GM23248 (cell line): ENCODE measurements around the gene ACTL8. TPM values are rescaled to one million over a fixed set of nuclear protein-coding genes. Genes with fewer than 3 reads are reported as not detected.

Source experiments
- DNase-seq: peaks from one replicate; pipeline ENCODE4 v3.0.0-alpha.2; 2015
- H2AFZ ChIP-seq: fragments of 200-600 bp; sonication (generic); 2 replicates; pipeline ENCODE4 v1.6.1; 2016; ENCODE audit warnings: antibody characterized with exemption
- H3F3A ChIP-seq: fragments of 200-600 bp; sonication (generic); 2 replicates; pipeline ENCODE4 v1.6.1; 2016; ENCODE audit warnings: mild to moderate bottlenecking, antibody characterized with exemption, mixed run types; ENCODE audit not compliant: insufficient read depth
- H3K27ac ChIP-seq: fragments of 200-600 bp; sonication (generic); 2 replicates; pipeline ENCODE4 v1.5.1; 2016; ENCODE audit warnings: mild to moderate bottlenecking
- H3K27me3 ChIP-seq: fragments of 200-600 bp; sonication (generic); replicated peaks from 2 replicates; pipeline ENCODE4 v1.6.1; 2016; ENCODE audit warnings: mild to moderate bottlenecking; ENCODE audit not compliant: insufficient read depth
- H3K36me3 ChIP-seq: fragments of 200-600 bp; sonication (generic); 2 replicates; pipeline ENCODE4 v1.6.1; 2016; ENCODE audit warnings: low read depth, mild to moderate bottlenecking
- H3K4me1 ChIP-seq: fragments of 200-600 bp; sonication (generic); 2 replicates; pipeline ENCODE4 v1.6.1; 2016; ENCODE audit warnings: mild to moderate bottlenecking; ENCODE audit not compliant: insufficient read depth
- H3K4me2 ChIP-seq: fragments of 200-600 bp; sonication (generic); one replicate; pipeline ENCODE4 v1.6.1; 2016; ENCODE audit warnings: mild to moderate bottlenecking; ENCODE audit not compliant: unreplicated experiment
- H3K4me3 ChIP-seq: fragments of 200-600 bp; sonication (generic); 2 replicates; pipeline ENCODE4 v1.5.1; 2016; ENCODE audit warnings: mild to moderate bottlenecking
- H3K79me2 ChIP-seq: fragments of 200-600 bp; sonication (generic); 2 replicates; pipeline ENCODE4 v1.6.1; 2016; ENCODE audit warnings: mild to moderate bottlenecking; ENCODE audit not compliant: insufficient read depth
- H3K9ac ChIP-seq: fragments of 200-600 bp; sonication (generic); 2 replicates; pipeline ENCODE4 v1.6.1; 2016; ENCODE audit warnings: mild to moderate bottlenecking
- H3K9me2 ChIP-seq: fragments of 200-600 bp; sonication (generic); 2 replicates; pipeline ENCODE4 v1.6.1; 2016; ENCODE audit warnings: mixed run types, mild to moderate bottlenecking, moderate library complexity; ENCODE audit not compliant: insufficient read depth
- H3K9me3 ChIP-seq: fragments of 200-600 bp; sonication (generic); one replicate; pipeline ENCODE4 v1.6.1; 2017; ENCODE audit warnings: low read depth
- H4K20me1 ChIP-seq: fragments of 200-600 bp; sonication (generic); 2 replicates; pipeline ENCODE4 v1.6.0; 2016; ENCODE audit not compliant: insufficient read depth
- EZH2 ChIP-seq: fragments of 200-600 bp; sonication (generic); IDR thresholded peaks from 2 replicates; pipeline ENCODE4 v1.6.1; 2018; ENCODE audit warnings: antibody characterized with exemption, mild to moderate bottlenecking; ENCODE audit not compliant: insufficient read depth, poor library complexity, severe bottlenecking
- EZH2phosphoT487 ChIP-seq: fragments of 200-600 bp; sonication (generic); IDR thresholded peaks from 2 replicates; pipeline ENCODE4 v1.6.1; 2018; ENCODE audit warnings: antibody characterized with exemption, moderate library complexity, mild to moderate bottlenecking, low read depth; ENCODE audit not compliant: insufficient read depth
- WGBS, 2 experiments: methylation state at CpG; one replicate each; pipeline ENCODE4 v1.1.6; 2015 to 2017; ENCODE audit warnings: low lambda C conversion rate in 2 of 2, low coverage in 1 of 2; ENCODE audit errors: missing lambda C conversion rate in 2 of 2; 5-methylcytosine and 5-hydroxymethylcytosine counted together
- in situ Hi-C: fragments of 300-500 bp; cut with MboI; formaldehyde crosslinking; loops from 2 replicates; pipeline ENCODE4 v1.15.0; 2020
- polyA plus RNA-seq: library from polyadenylated mRNA; unstranded; fragments of >200 nt; fragmentation: Nextera tagmentation; extraction: Ambion mirVana; gene quantifications from 2 replicates; pipeline ENCODE4 v1.2.1, GENCODE V29; 2016
- total RNA-seq: library from RNA; depleted of rRNA; stranded (reverse); fragments of >200 nt; shearing (Covaris generic); gene quantifications from 2 replicates; pipeline ENCODE4 v1.2.3, GENCODE V29; 2014

ACTL8 gene
- total and polyA plus RNA-seq, 2 experiments from 2014 or later = 0.11 TPM; not detected in 1

- H3K9me2 ChIP-seq = no peaks in the 10 kb centered on the region
- TF ChIP-seq EZH2 = no peak
- TF ChIP-seq EZH2phosphoT487 = no peak
- WGBS, 2 experiments = 78 to 84% methylated on average over 11 of the region's 11 CpGs
- H3F3A ChIP-seq = peaks cover 21% of the 10 kb centered on the region
- in situ Hi-C loops = no loop called here
- no peak for DNase-seq
- H3K27me3 ChIP-seq = no peaks in the 10 kb centered on the region
- no peaks in the 10 kb centered on the region for H3K9me3 ChIP-seq
- no peak overlapping the region for H3K27ac ChIP-seq
- no peaks in the 10 kb centered on the region for H4K20me1 ChIP-seq
- H2AFZ ChIP-seq = no peak overlapping the region
- H3K9ac ChIP-seq = no peak overlapping the region
- no peaks in the 10 kb centered on the region for H3K79me2 ChIP-seq
- H3K4me2 ChIP-seq = no peak overlapping the region
- H3K4me1 ChIP-seq = peaks cover 25% of the 10 kb centered on the region
- H3K36me3 ChIP-seq = no peaks in the 10 kb centered on the region
- no peak overlapping the region for H3K4me3 ChIP-seq
Measured at GRCh38 chr1:17762313-17762712, 7.2 kb downstream of the ACTL8 start.

DNA sequence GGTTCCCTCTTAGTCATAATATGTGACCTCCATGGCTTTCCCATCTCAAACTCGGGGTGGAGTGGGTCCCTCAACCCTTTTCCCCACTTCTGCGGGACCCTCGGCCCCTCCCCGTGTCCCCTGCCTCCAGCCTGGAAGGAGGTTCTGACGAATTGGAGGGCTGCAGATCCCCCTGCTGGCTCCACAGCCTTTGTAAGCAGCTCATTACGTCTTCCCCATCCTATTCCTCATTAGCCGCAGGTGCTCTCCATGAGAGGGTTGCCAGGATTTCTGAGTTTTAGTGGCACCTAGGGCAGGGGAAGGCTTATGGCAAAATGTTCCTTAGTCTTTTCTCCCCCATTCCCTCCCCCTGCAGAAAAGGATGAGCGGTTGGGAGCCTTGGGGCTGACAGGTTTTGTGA is 8.3 kb downstream of the ACTL8 start:
- Histone ChIP-seq H3K27ac (no peak overlapping the region), H3K9ac (no peak overlapping the region), H3F3A (peaks cover 30% of the 10 kb centered on the region), H3K9me3 (no peaks in the 10 kb centered on the region), H3K27me3 (no peaks in the 10 kb centered on the region), H3K4me2 (no peak overlapping the region), H3K79me2 (no peaks in the 10 kb centered on the region), H3K9me2 (no peaks in the 10 kb centered on the region), H3K4me1 (peaks cover 35% of the 10 kb centered on the region), H3K4me3 (no peak overlapping the region), H4K20me1 (no peaks in the 10 kb centered on the region), H2AFZ (no peak overlapping the region), H3K36me3 (no peaks in the 10 kb centered on the region)
- DNase-seq = no peak
- in situ Hi-C loops = no loop called here
- 58 to 65% methylated on average over 8 of the region's 8 CpGs for WGBS, 2 experiments
- TF ChIP-seq EZH2 (no peak), EZH2phosphoT487 (no peak)

GRCh38 chr1:17763995-17764394 is 8.9 kb downstream of the ACTL8 start:
- Histone ChIP-seq H3K27ac (no peak overlapping the region), H3K9ac (no peak overlapping the region), H4K20me1 (no peaks in the 10 kb centered on the region), H3K9me3 (no peaks in the 10 kb centered on the region), H3K4me1 (peaks cover 39% of the 10 kb centered on the region), H3K4me2 (no peak overlapping the region), H3K36me3 (no peaks in the 10 kb centered on the region), H3K79me2 (no peaks in the 10 kb centered on the region), H2AFZ (no peak overlapping the region), H3K4me3 (no peak overlapping the region), H3K27me3 (no peaks in the 10 kb centered on the region), H3K9me2 (no peaks in the 10 kb centered on the region), H3F3A (peaks cover 35% of the 10 kb centered on the region)
- TF ChIP-seq EZH2 = no peak
- TF ChIP-seq EZH2phosphoT487 = no peak
- WGBS, 2 experiments = 76 to 78% methylated on average over 5 of the region's 5 CpGs
- in situ Hi-C loops = no loop called here
- DNase-seq = peak; percentile 47

GRCh38 chr1:17764591-17764990 is 9.5 kb downstream of the ACTL8 start:
- H3K9me3 ChIP-seq = no peaks in the 10 kb centered on the region
- no peaks in the 10 kb centered on the region for H3K9me2 ChIP-seq
- no peaks in the 10 kb centered on the region for H3K27me3 ChIP-seq
- no peak overlapping the region for H2AFZ ChIP-seq
- H3K79me2 ChIP-seq = no peaks in the 10 kb centered on the region
- in situ Hi-C loops = no loop called here
- H3K4me2 ChIP-seq = no peak overlapping the region
- H3K4me1 ChIP-seq = peaks cover 45% of the 10 kb centered on the region
- no peak overlapping the region for H3K9ac ChIP-seq
- 57 to 62% methylated on average over 10 of the region's 10 CpGs for WGBS, 2 experiments
- no peak overlapping the region for H3K4me3 ChIP-seq
- DNase-seq = peak; percentile 29
- no peak for TF ChIP-seq EZH2phosphoT487
- TF ChIP-seq EZH2 = no peak
- peaks cover 41% of the 10 kb centered on the region for H3F3A ChIP-seq
- no peaks in the 10 kb centered on the region for H4K20me1 ChIP-seq
- H3K27ac ChIP-seq = no peak overlapping the region
- H3K36me3 ChIP-seq = no peaks in the 10 kb centered on the region
